ENCODE measurements around the gene UHMK1. TPM values are rescaled to one million over a fixed set of nuclear protein-coding genes. Genes with fewer than 3 reads are reported as not detected.

UHMK1 gene
- total RNA-seq, 4 donors from 2014 or later = 40.6 to 74.3 (median 49.5) TPM

DNA sequence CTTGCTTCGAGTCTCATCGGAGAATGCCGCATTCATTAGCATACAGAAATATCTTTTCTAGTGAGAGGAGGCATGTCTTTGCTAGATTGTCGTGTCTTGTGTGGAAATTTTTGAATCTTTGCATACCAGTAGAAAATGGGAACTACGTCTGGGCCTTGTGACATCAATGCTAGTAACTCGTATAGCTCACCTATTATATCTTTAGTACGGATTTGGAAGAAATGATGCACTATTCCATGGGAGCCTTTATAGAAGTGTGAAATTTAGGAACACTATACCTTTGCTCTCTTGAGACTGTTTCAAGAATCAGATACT is 835 bp downstream of the UHMK1 start:
- Histone ChIP-seq H3K36me3 (peaks cover 0 to 27% (median 0%) of the 10 kb centered on the region in 3 donors), H3K27me3 (no peaks in the 10 kb centered on the region), H3K4me3 (peak overlapping the region; percentile 82 to 92 (median 87))

GRCh38 chr1:162500805-162501204 is 3.2 kb downstream of the UHMK1 start:
- DNase-seq = no peak
- H3K36me3 ChIP-seq = peaks cover 0 to 51% (median 0%) of the 10 kb centered on the region in 3 donors
- TF ChIP-seq, protein P1, sequence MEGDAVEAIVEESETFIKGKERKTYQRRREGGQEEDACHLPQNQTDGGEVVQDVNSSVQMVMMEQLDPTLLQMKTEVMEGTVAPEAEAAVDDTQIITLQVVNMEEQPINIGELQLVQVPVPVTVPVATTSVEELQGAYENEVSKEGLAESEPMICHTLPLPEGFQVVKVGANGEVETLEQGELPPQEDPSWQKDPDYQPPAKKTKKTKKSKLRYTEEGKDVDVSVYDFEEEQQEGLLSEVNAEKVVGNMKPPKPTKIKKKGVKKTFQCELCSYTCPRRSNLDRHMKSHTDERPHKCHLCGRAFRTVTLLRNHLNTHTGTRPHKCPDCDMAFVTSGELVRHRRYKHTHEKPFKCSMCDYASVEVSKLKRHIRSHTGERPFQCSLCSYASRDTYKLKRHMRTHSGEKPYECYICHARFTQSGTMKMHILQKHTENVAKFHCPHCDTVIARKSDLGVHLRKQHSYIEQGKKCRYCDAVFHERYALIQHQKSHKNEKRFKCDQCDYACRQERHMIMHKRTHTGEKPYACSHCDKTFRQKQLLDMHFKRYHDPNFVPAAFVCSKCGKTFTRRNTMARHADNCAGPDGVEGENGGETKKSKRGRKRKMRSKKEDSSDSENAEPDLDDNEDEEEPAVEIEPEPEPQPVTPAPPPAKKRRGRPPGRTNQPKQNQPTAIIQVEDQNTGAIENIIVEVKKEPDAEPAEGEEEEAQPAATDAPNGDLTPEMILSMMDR (IDR thresholded peaks at IDR 0.05) = no peak
- no peak for TF ChIP-seq POLR2A (IDR thresholded peaks at IDR 0.05)
- peaks cover 0 to 14% (median 3%) of the 10 kb centered on the region in 4 donors for H3K4me1 ChIP-seq
- no peaks in the 10 kb centered on the region for H3K27me3 ChIP-seq
- H3K4me3 ChIP-seq = no peak overlapping the region
- H3K27ac ChIP-seq = no peak overlapping the region
- no peaks in the 10 kb centered on the region for H3K9me3 ChIP-seq

More for the DNA sequence above, 835 bp downstream of the UHMK1 start:
- no peak for DNase-seq
- Histone ChIP-seq H3K4me1 (peaks cover 0 to 14% (median 3%) of the 10 kb centered on the region in 4 donors), H3K27ac (peak overlapping the region; percentile 88 to 93 (median 90)), H3K9me3 (no peaks in the 10 kb centered on the region)
- no peak for TF ChIP-seq POLR2A (IDR thresholded peaks at IDR 0.05)
- TF ChIP-seq, protein P1 (IDR thresholded peaks at IDR 0.05) = no peak

DNA sequence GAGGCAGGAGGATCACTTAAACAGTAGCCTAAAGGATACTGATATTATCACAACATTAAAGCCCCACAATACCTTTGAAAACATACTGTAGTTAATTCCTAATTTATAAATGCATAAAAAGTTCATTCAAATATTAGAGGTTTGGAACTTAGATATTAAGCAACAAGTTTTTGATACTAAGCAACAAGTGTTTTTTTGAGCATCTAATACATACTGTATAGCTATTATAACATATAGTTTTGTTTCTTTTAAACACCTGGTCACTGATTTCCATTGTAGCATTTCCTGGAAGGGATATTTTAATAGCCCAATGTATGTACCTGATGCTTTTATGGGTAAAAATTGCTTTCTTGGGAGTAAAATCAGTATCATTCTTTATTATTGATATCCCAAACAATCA is 4.5 kb downstream of the UHMK1 start:
- Histone ChIP-seq H3K9me3 (no peaks in the 10 kb centered on the region), H3K4me1 (peaks cover 0 to 14% (median 3%) of the 10 kb centered on the region in 4 donors), H3K27me3 (no peaks in the 10 kb centered on the region), H3K27ac (no peak overlapping the region), H3K36me3 (peaks cover 0 to 63% (median 0%) of the 10 kb centered on the region in 3 donors), H3K4me3 (no peak overlapping the region)
- TF ChIP-seq POLR2A (IDR thresholded peaks at IDR 0.05) = no peak
- TF ChIP-seq, protein P1 (IDR thresholded peaks at IDR 0.05) = no peak
- DNase-seq = no peak

GRCh38 chr1:162502928-162503327 is 5.3 kb downstream of the UHMK1 start:
- DNase-seq = no peak
- Histone ChIP-seq H3K4me1 (peaks cover 0 to 14% (median 3%) of the 10 kb centered on the region in 4 donors), H3K4me3 (no peak overlapping the region), H3K27ac (no peak overlapping the region), H3K9me3 (no peaks in the 10 kb centered on the region), H3K36me3 (peaks cover 0 to 69% (median 0%) of the 10 kb centered on the region in 3 donors), H3K27me3 (no peaks in the 10 kb centered on the region)
- no peak for TF ChIP-seq POLR2A (IDR thresholded peaks at IDR 0.05)
- TF ChIP-seq, protein P1 (IDR thresholded peaks at IDR 0.05) = no peak

- no peak for TF ChIP-seq POLR2A (IDR thresholded peaks at IDR 0.05)
- TF ChIP-seq, protein P1 (IDR thresholded peaks at IDR 0.05) = no peak
- H3K36me3 ChIP-seq = peaks cover 0 to 41% (median 0%) of the 10 kb centered on the region in 3 donors
These were observed 29.7 kb downstream of the UHMK1 start for GRCh38 chr1:162527314-162527713.

More at GRCh38 chr1:162527314-162527713, 29.7 kb downstream of the UHMK1 start:
- Histone ChIP-seq H3K9me3 (no peaks in the 10 kb centered on the region), H3K4me3 (no peak overlapping the region), H3K4me1 (peaks cover 0 to 4% (median 0%) of the 10 kb centered on the region in 4 donors), H3K27ac (no peak overlapping the region), H3K27me3 (no peaks in the 10 kb centered on the region)
- no peak for DNase-seq
